Liver (tissue), 9 donors: Measurements from ENCODE around the gene TMEM182. TPM values are rescaled to one million over a fixed set of nuclear protein-coding genes. Genes with fewer than 3 reads are reported as not detected.

Source experiments
- DNase-seq: peaks from one replicate; pipeline ENCODE4 v3.0.0-alpha.2; 2017; ENCODE audit warnings: low spot score
- H3K27ac ChIP-seq, 2 donors: one replicate each; pipeline ENCODE4 v1.7.0; 2013; ENCODE audit warnings: inconsistent platforms in 2 of 2, low read length in 2 of 2, control low read depth in 1 of 2, low read depth in 1 of 2, mild to moderate bottlenecking in 1 of 2
- H3K27me3 ChIP-seq, 4 donors: one replicate each; pipeline versions ENCODE4 v1.6.1 to v1.7.0; 2013; ENCODE audit warnings: low read length in 3 of 4, inconsistent platforms in 1 of 4, mild to moderate bottlenecking in 1 of 4, moderate library complexity in 1 of 4; ENCODE audit not compliant: control insufficient read depth in 4 of 4, insufficient read depth in 4 of 4
- H3K36me3 ChIP-seq, 4 donors: one replicate each; pipeline versions ENCODE4 v1.6.1 to v1.7.0; 2013; ENCODE audit warnings: low read length in 3 of 4, mild to moderate bottlenecking in 3 of 4, low read depth in 1 of 4, moderate library complexity in 1 of 4; ENCODE audit not compliant: control insufficient read depth in 4 of 4, insufficient read depth in 3 of 4
- H3K4me1 ChIP-seq, 4 donors: one replicate each; pipeline versions ENCODE4 v1.6.1 to v1.7.0; 2013; ENCODE audit warnings: low read length in 3 of 4, mild to moderate bottlenecking in 3 of 4, moderate library complexity in 1 of 4; ENCODE audit not compliant: control insufficient read depth in 4 of 4, insufficient read depth in 4 of 4
- H3K4me3 ChIP-seq, 3 donors: one replicate each; pipeline versions ENCODE4 v1.6.1 to v1.7.0; 2013; ENCODE audit warnings: low read length in 3 of 3, control low read depth in 1 of 3, low read depth in 1 of 3, mild to moderate bottlenecking in 1 of 3
- H3K9ac ChIP-seq, 2 donors: one replicate each; pipeline ENCODE4 v1.7.0; 2013; ENCODE audit warnings: low read length in 2 of 2, mild to moderate bottlenecking in 2 of 2, moderate library complexity in 2 of 2, control low read depth in 1 of 2, low read depth in 1 of 2
- H3K9me3 ChIP-seq, 4 donors: one replicate each; pipeline versions ENCODE4 v1.6.1 to v1.7.0; 2013; ENCODE audit warnings: low read length in 3 of 4; ENCODE audit not compliant: control insufficient read depth in 4 of 4
- EGR1 ChIP-seq, 2 donors: IDR thresholded peaks; 2 replicates each; pipeline ENCODE4 v1.6.1; 2016 to 2018; ENCODE audit warnings: antibody characterized with exemption in 2 of 2, low read depth in 2 of 2
- FOXA1 ChIP-seq: IDR thresholded peaks from 2 replicates; pipeline ENCODE4 v1.6.1; 2016; ENCODE audit warnings: antibody characterized with exemption
- FOXA2 ChIP-seq: IDR thresholded peaks from 2 replicates; pipeline ENCODE4 v1.6.1; 2016; ENCODE audit warnings: antibody characterized with exemption
- GABPA ChIP-seq, 2 donors: IDR thresholded peaks in 1 of 2; conservative IDR thresholded peaks in 1 of 2; 2 replicates each; pipeline ENCODE4 v1.6.1; 2016; ENCODE audit warnings: antibody characterized with exemption in 2 of 2, mild to moderate bottlenecking in 1 of 2, moderate library complexity in 1 of 2
- HNF4A ChIP-seq, 2 donors: conservative IDR thresholded peaks; 2 replicates each; pipeline ENCODE4 v1.6.1; 2016; ENCODE audit warnings: antibody characterized with exemption in 2 of 2, mild to moderate bottlenecking in 2 of 2
- HNF4G ChIP-seq: IDR thresholded peaks from 2 replicates; pipeline ENCODE4 v1.6.1; 2016; ENCODE audit warnings: antibody characterized with exemption
- JUND ChIP-seq, 2 donors: IDR thresholded peaks; 2 replicates each; pipeline ENCODE4 v1.6.1; 2016; ENCODE audit warnings: antibody characterized with exemption in 2 of 2
- NR2F2 ChIP-seq: IDR thresholded peaks from 2 replicates; pipeline ENCODE4 v1.6.1; 2016; ENCODE audit warnings: antibody characterized with exemption
- RAD21 ChIP-seq, 2 donors: IDR thresholded peaks; 2 replicates each; pipeline ENCODE4 v1.6.1; 2016; ENCODE audit warnings: antibody characterized with exemption in 2 of 2, mild to moderate bottlenecking in 2 of 2
- REST ChIP-seq: IDR thresholded peaks from 2 replicates; pipeline ENCODE4 v1.6.1; 2016; ENCODE audit warnings: antibody characterized with exemption, mild to moderate bottlenecking
- RXRA ChIP-seq, 2 donors: IDR thresholded peaks; 2 replicates each; pipeline ENCODE4 v1.6.1; 2017 to 2018; ENCODE audit warnings: antibody characterized with exemption in 2 of 2, mild to moderate bottlenecking in 1 of 2
- SP1 ChIP-seq: IDR thresholded peaks from 2 replicates; pipeline ENCODE4 v1.6.1; 2018; ENCODE audit warnings: antibody characterized with exemption, mild to moderate bottlenecking
- TAF1 ChIP-seq: conservative IDR thresholded peaks from 2 replicates; pipeline ENCODE4 v1.6.1; 2016; ENCODE audit warnings: antibody characterized with exemption, mild to moderate bottlenecking
- YY1 ChIP-seq: IDR thresholded peaks from 2 replicates; pipeline ENCODE4 v1.6.1; 2016; ENCODE audit warnings: antibody characterized with exemption, mild to moderate bottlenecking
- ZBTB33 ChIP-seq: IDR thresholded peaks from 2 replicates; pipeline ENCODE4 v1.6.1; 2016; ENCODE audit warnings: antibody characterized with exemption
- WGBS: extraction: QIAGEN DNeasy Blood & Tissue Kit; methylation state at CpG from one replicate; pipeline ENCODE4 v1.1.7; 2013; 5-methylcytosine and 5-hydroxymethylcytosine counted together
- polyA plus RNA-seq, 2 donors: library from polyadenylated mRNA; stranded (reverse) in 1 of 2; unstranded in 1 of 2; fragments of 200-250 nt in 1 of 2; fragments of >200 nt in 1 of 2; fragmentation: Nextera tagmentation in 1 of 2; extraction: Ambion mirVana in 1 of 2; gene quantifications; one replicate each; pipeline versions ENCODE4 v1.2.1 to v1.2.3, GENCODE V29; 2013 to 2015
- total RNA-seq, 2 donors: library from RNA; depleted of rRNA; stranded (reverse); fragments of >200 nt; gene quantifications; one replicate each; pipeline ENCODE4 v1.2.3, GENCODE V29; 2014
- TF ChIP-seq, protein P1 (sequence below): IDR thresholded peaks from 2 replicates; pipeline ENCODE4 v1.6.1; 2016; ENCODE audit warnings: antibody characterized with exemption
- TF ChIP-seq, protein P2 (sequence below): fragments of 150-350 bp; IDR thresholded peaks from 2 replicates; pipeline ENCODE4 v1.5.1; 2017; ENCODE audit warnings: improper control_type of control experiment, low read depth, low read length; ENCODE audit not compliant: missing input control
- donor health status: healthy.
- donor health status: healthy.
- donor health status: healthy.
- donor health status: healthy.
- donor health status: healthy.

The TMEM182 gene
- total and polyA plus RNA-seq, 4 donors = 2.8 to 12.5 (median 5.1) TPM

DNA sequence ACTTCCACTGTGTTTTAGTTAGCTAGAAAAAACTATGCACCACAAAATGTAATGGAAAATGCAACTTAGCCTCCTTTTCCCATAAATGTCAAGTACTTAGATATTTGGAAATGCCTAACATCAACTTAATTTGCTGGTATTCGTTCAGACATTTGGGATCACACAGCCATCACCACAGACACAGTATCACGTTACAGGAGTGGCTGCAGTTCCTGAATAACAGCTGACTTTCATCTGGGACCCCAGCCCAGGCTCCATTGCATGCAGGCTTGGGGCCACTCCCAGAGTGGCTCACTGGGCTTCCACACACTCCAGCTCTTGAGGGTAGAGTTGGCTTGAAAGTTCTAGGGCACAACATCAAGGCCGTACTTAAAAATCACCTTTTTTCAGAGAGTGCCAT, 9.3 kb downstream of the TMEM182 start:
- no peak for DNase-seq
- H3K27ac ChIP-seq = no peak overlapping the region

DNA sequence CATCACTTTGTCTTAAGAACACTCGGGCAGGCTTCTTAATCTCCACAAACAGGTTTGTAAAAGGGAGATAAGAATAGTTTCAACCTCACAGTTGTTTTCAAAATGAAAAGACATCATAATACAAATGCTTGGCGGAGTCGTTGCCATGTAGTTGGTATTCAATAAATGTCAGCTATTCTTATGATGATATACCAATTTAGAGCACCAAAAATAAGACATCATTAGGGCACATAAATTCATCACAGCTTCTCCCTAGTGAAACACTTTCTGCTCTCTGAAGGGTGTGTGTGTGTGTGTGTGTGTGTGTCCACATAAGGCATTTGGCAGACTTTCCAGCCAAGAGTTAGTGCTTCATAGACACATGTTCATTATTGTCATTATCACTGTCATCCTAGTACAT, 10.8 kb downstream of the TMEM182 start:
- Histone ChIP-seq H3K4me1 (peaks cover 0 to 6% (median under 1%) of the 10 kb centered on the region in 4 donors), H3K27ac (no peak overlapping the region), H3K27me3 (no peaks in the 10 kb centered on the region), H3K4me3 (no peak overlapping the region), H3K9me3 (no peaks in the 10 kb centered on the region), H3K9ac (no peak overlapping the region), H3K36me3 (no peaks in the 10 kb centered on the region)
- WGBS = 97% methylated on average over 3 of the region's 3 CpGs
- DNase-seq = no peak
- TF ChIP-seq, protein P1, sequence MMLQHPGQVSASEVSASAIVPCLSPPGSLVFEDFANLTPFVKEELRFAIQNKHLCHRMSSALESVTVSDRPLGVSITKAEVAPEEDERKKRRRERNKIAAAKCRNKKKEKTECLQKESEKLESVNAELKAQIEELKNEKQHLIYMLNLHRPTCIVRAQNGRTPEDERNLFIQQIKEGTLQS = no peak
- TF ChIP-seq RXRA (IDR thresholded peaks at IDR 0.05) (no peak), REST (no peak), TAF1 (no peak), JUND (IDR thresholded peaks at IDR 0.05) (no peak), ZBTB33 (no peak), HNF4A (conservative IDR thresholded peaks at IDR 0.05) (no peak), EGR1 (IDR thresholded peaks at IDR 0.05; ENCODE audit: low read depth in 2 of 2) (no peak), YY1 (no peak), GABPA (IDR thresholded peaks at IDR 0.05 in 1 of 2, conservative IDR thresholded peaks at IDR 0.05 in 1 of 2) (no peak), HNF4G (no peak), SP1 (no peak), NR2F2 (no peak), RAD21 (IDR thresholded peaks at IDR 0.05) (no peak), FOXA2 (no peak), FOXA1 (no peak)
- TF ChIP-seq, protein P2, sequence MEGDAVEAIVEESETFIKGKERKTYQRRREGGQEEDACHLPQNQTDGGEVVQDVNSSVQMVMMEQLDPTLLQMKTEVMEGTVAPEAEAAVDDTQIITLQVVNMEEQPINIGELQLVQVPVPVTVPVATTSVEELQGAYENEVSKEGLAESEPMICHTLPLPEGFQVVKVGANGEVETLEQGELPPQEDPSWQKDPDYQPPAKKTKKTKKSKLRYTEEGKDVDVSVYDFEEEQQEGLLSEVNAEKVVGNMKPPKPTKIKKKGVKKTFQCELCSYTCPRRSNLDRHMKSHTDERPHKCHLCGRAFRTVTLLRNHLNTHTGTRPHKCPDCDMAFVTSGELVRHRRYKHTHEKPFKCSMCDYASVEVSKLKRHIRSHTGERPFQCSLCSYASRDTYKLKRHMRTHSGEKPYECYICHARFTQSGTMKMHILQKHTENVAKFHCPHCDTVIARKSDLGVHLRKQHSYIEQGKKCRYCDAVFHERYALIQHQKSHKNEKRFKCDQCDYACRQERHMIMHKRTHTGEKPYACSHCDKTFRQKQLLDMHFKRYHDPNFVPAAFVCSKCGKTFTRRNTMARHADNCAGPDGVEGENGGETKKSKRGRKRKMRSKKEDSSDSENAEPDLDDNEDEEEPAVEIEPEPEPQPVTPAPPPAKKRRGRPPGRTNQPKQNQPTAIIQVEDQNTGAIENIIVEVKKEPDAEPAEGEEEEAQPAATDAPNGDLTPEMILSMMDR = no peak

More for the DNA sequence above, 9.3 kb downstream of the TMEM182 start:
- WGBS = 94% methylated on average over 3 of the region's 3 CpGs
- Histone ChIP-seq H3K4me3 (no peak overlapping the region), H3K36me3 (no peaks in the 10 kb centered on the region), H3K4me1 (peaks cover 0 to 7% (median 2%) of the 10 kb centered on the region in 4 donors), H3K27me3 (no peaks in the 10 kb centered on the region), H3K9me3 (no peaks in the 10 kb centered on the region), H3K9ac (no peak overlapping the region)
- TF ChIP-seq REST = no peak
- no peak for TF ChIP-seq TAF1
- TF ChIP-seq FOXA2 = no peak
- TF ChIP-seq EGR1 (IDR thresholded peaks at IDR 0.05; ENCODE audit: low read depth in 2 of 2) = no peak
- no peak for TF ChIP-seq JUND (IDR thresholded peaks at IDR 0.05)
- no peak for TF ChIP-seq RAD21 (IDR thresholded peaks at IDR 0.05)
- no peak for TF ChIP-seq SP1
